GM23338 (cell line): Measurements from ENCODE around the gene LITAF. TPM values are rescaled to one million over a fixed set of nuclear protein-coding genes. Genes with fewer than 3 reads are reported as not detected.

Experiments used
- CTCF ChIP-seq, 2 experiments: fragments of 200-600 bp in 1 of 2; sonication (generic) in 1 of 2; conservative IDR thresholded peaks; 2 replicates each; pipeline versions ENCODE4 v1.5.1 to v1.6.1; 2016 to 2017; ENCODE audit warnings: antibody characterized with exemption in 2 of 2, low read depth in 2 of 2, mild to moderate bottlenecking in 2 of 2, moderate library complexity in 1 of 2
- JUNB ChIP-seq: IDR thresholded peaks from one replicate; pipeline ENCODE4 v1.6.1; 2016; ENCODE audit warnings: antibody characterized with exemption; ENCODE audit not compliant: unreplicated experiment
- REST ChIP-seq: IDR thresholded peaks from one replicate; pipeline ENCODE4 v1.6.1; 2018; ENCODE audit warnings: antibody characterized with exemption; ENCODE audit not compliant: unreplicated experiment
- ZNF462 ChIP-seq: fragments of 250-450 bp; sonication (Bioruptor Pico); IDR thresholded peaks from 2 replicates; pipeline ENCODE4 v1.5.0; 2020; ENCODE audit warnings: mild to moderate bottlenecking, moderate library complexity
- polyA plus RNA-seq: library from polyadenylated mRNA; unstranded; fragments of >200 nt; fragmentation: Nextera tagmentation; extraction: Ambion mirVana; gene quantifications from 2 replicates; pipeline ENCODE4 v1.2.1, GENCODE V29; 2016
- total RNA-seq: library from RNA; depleted of rRNA; stranded (reverse); fragments of >200 nt; shearing (Covaris generic); gene quantifications from 2 replicates; pipeline ENCODE4 v1.2.3, GENCODE V29; 2014

Gene LITAF
- total and polyA plus RNA-seq, 2 experiments from 2014 or later, result 131 to 158 TPM

- no peak for TF ChIP-seq ZNF462 (CRISPR knock-in tag)
- no peak for TF ChIP-seq CTCF (conservative IDR thresholded peaks at IDR 0.05; ENCODE audit: low read depth in 2 of 2)
- no peak for TF ChIP-seq JUNB
- TF ChIP-seq REST, result no peak
Measured at GRCh38 chr16:11575223-11575589, 11.5 kb downstream of the LITAF start (continued).
